ENCODE results near the gene FAM13A. TPM values are rescaled to one million over a fixed set of nuclear protein-coding genes. Genes with fewer than 3 reads are reported as not detected.

FAM13A gene
- total RNA-seq, 1 donor from 2014 or later = 32.2 TPM

- TF ChIP-seq POLR2A (IDR thresholded peaks at IDR 0.05) = no peak
- no peak for TF ChIP-seq CTCF (IDR thresholded peaks at IDR 0.05)
- TF ChIP-seq POLR2AphosphoS5 (IDR thresholded peaks at IDR 0.05; ENCODE audit: insufficient read depth in 1 of 2, low read depth in 1 of 2) = no peak
- Histone ChIP-seq H3K27ac (no peak overlapping the region), H3K4me3 (no peak overlapping the region), H3K4me1 (peaks cover 9% of the 10 kb centered on the region), H3K9me3 (no peaks in the 10 kb centered on the region), H3K27me3 (no peaks in the 10 kb centered on the region), H3K36me3 (no peaks in the 10 kb centered on the region)
- intact Hi-C loops (cut with DNase I) = loop anchor here (10.0 kb wide), 1 partner anchor 302 kb away; the partner anchor contains the start of gene PYURF
- DNase-seq (ENCODE audit: extremely low spot score in 2 of 2) = no peak
Measured at GRCh38 chr4:88826771-88827170, 230.2 kb downstream of the FAM13A start.

- intact Hi-C loops (cut with DNase I) = loop anchor here (10.0 kb wide), 1 partner anchor 301 kb away; the partner anchor contains the start of gene PYURF
Measured at GRCh38 chr4:88825931-88826330, 231.1 kb downstream of the FAM13A start.

GRCh38 chr4:88823058-88823919 is 233.7 kb downstream of the FAM13A start:
- Histone ChIP-seq H3K27ac (peak overlapping the region; percentile 95), H3K4me3 (peak overlapping the region; percentile 42 to 56), H3K4me1 (peaks cover 42% of the 10 kb centered on the region), H3K9me3 (no peaks in the 10 kb centered on the region), H3K36me3 (no peaks in the 10 kb centered on the region), H3K27me3 (no peaks in the 10 kb centered on the region)
- DNase-seq (ENCODE audit: extremely low spot score in 2 of 2) = peak in 1 of 2 donors; percentile 98
- intact Hi-C loops (cut with DNase I) = loop anchor here (10.0 kb wide), 1 partner anchor 298 kb away; the partner anchor contains the start of gene PYURF
- TF ChIP-seq CTCF (IDR thresholded peaks at IDR 0.05) = peak in 1 of 3 experiments; percentile 4
- TF ChIP-seq POLR2A (IDR thresholded peaks at IDR 0.05) = peak in 1 of 2 donors; percentile 56
- TF ChIP-seq POLR2AphosphoS5 (IDR thresholded peaks at IDR 0.05; ENCODE audit: insufficient read depth in 1 of 2, low read depth in 1 of 2) = peak; percentile 64 to 80

More at GRCh38 chr4:88825931-88826330, 231.1 kb downstream of the FAM13A start:
- Histone ChIP-seq H3K27me3 (no peaks in the 10 kb centered on the region), H3K9me3 (no peaks in the 10 kb centered on the region), H3K4me3 (no peak overlapping the region), H3K4me1 (peaks cover 17% of the 10 kb centered on the region), H3K27ac (no peak overlapping the region), H3K36me3 (no peaks in the 10 kb centered on the region)
- DNase-seq (ENCODE audit: extremely low spot score in 2 of 2) = no peak
- TF ChIP-seq POLR2AphosphoS5 (IDR thresholded peaks at IDR 0.05; ENCODE audit: insufficient read depth in 1 of 2, low read depth in 1 of 2) = no peak
- no peak for TF ChIP-seq CTCF (IDR thresholded peaks at IDR 0.05)
- no peak for TF ChIP-seq POLR2A (IDR thresholded peaks at IDR 0.05)

- intact Hi-C loops (cut with DNase I) = loop anchor here (10.0 kb wide), 1 partner anchor 297 kb away; the partner anchor contains the start of gene PYURF
Measured at GRCh38 chr4:88822034-88822789, 234.8 kb downstream of the FAM13A start.

More at GRCh38 chr4:88822034-88822789, 234.8 kb downstream of the FAM13A start:
- H3K27ac ChIP-seq = peak overlapping the region; percentile 95
- no peaks in the 10 kb centered on the region for H3K36me3 ChIP-seq
- H3K4me3 ChIP-seq = peak overlapping the region; percentile 42 to 56
- no peaks in the 10 kb centered on the region for H3K27me3 ChIP-seq
- no peak for DNase-seq (ENCODE audit: extremely low spot score in 2 of 2)
- H3K4me1 ChIP-seq = peaks cover 47% of the 10 kb centered on the region
- H3K9me3 ChIP-seq = no peaks in the 10 kb centered on the region
- TF ChIP-seq CTCF (IDR thresholded peaks at IDR 0.05) (no peak), POLR2AphosphoS5 (IDR thresholded peaks at IDR 0.05; ENCODE audit: insufficient read depth in 1 of 2, low read depth in 1 of 2) (no peak), POLR2A (IDR thresholded peaks at IDR 0.05) (no peak)

Data from vagina (tissue), 2 donors.